NCI-H1092 (cell line): Measurements from ENCODE around the gene INAVA.
"Not testable (repeated sequence)": the region's sequence is repeated elsewhere in the genome, so short reads cannot be mapped to it uniquely, and the experiment has no call there.

ENCODE experiments used
- DNase-seq: peaks from one replicate; lab custom pipeline; 2025; lab: John Stamatoyannopoulos, UW

The INAVA gene

DNA sequence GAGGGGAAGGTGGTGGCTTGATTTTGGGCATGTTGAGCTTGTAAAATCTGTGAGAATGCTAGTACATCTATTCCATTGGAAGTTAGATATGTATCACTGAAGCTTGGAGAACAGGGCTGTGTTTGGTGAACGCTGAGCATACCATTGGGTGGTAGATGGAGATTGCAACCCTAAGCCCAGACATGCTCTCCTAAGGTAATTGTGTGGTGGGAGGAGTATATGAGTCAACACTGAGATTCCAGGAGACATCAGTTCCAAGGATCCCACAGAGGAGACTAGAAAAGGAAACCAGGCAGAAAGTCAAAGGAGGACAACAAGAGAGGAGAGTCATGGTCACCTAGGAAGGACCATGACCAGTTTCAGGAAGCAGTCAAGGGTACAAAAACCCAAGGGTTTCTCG is 68.4 kb downstream of the INAVA start:
- no peak for DNase-seq

DNA sequence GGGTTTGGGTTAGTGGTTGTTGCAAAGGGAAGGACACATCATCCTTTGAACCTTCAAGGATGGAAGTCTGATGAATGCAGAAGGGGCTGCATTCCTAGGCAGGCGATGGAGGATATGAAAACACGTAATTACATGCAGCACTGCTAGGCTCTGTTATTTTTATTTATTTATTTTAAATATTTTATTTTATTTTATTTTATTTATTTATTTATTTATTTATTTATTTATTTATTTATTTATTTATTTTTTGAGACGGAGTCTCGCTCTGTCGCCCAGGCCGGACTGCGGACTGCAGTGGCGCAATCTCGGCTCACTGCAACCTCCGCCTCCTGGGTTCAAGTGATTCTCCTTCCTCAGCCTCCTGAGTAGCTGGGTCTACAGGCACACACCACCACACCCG is 69.2 kb downstream of the INAVA start:
- DNase-seq: not testable (repeated sequence)
